Panc1 (cell line): Measurements from ENCODE around the gene TMEM218. TPM values are rescaled to one million over a fixed set of nuclear protein-coding genes. Genes with fewer than 3 reads are reported as not detected.

Experiments used
- ATAC-seq: fragments of 200-7000 bp; cut with Tn5 transposase; 2 replicates; pipeline ENCODE4 v1.9.1; 2020; ENCODE audit warnings: mild to moderate bottlenecking, moderate library complexity
- BruUV-seq: library from RNA; stranded (reverse); fragments of 400-500 nt; replicated peaks from 2 replicates; lab custom pipeline; 2021; lab: Mats Ljungman, UMichigan
- CTCF ChIA-PET: fragments of 300-600 bp; sonication (Branson Sonifier 250); formaldehyde crosslinking; loops from one replicate; lab custom pipeline; 2022; ENCODE audit warnings: antibody characterized with exemption; lab: Charles Lee
- POLR2A ChIA-PET: fragments of 300-600 bp; sonication (Branson Sonifier 250); formaldehyde crosslinking; loops from one replicate; lab custom pipeline; 2022; ENCODE audit warnings: antibody characterized with exemption; lab: Charles Lee
- DNase-seq: peaks from one replicate; pipeline ENCODE4 v3.0.0-alpha.2; 2010; ENCODE audit warnings: low read depth, low spot score
- H3K27ac ChIP-seq: 2 replicates; pipeline ENCODE4 v1.5.1; 2011; ENCODE audit warnings: mild to moderate bottlenecking, low read length, inconsistent platforms
- H3K27me3 ChIP-seq: fragments of 200-500 bp; sonication (Bioruptor generic); 2 replicates; pipeline ENCODE4 v1.6.0; 2014; ENCODE audit warnings: low read length, inconsistent platforms; ENCODE audit not compliant: control insufficient read depth, insufficient read depth
- H3K36me3 ChIP-seq: fragments of 200-500 bp; sonication (Bioruptor generic); 2 replicates; pipeline ENCODE4 v1.5.1; 2014; ENCODE audit warnings: inconsistent platforms, mild to moderate bottlenecking, low read length, moderate library complexity; ENCODE audit not compliant: control insufficient read depth, insufficient read depth
- H3K4me1 ChIP-seq: 2 replicates; pipeline ENCODE4 v1.5.1; 2011; ENCODE audit warnings: inconsistent platforms, mild to moderate bottlenecking, low read length, moderate library complexity; ENCODE audit not compliant: control insufficient read depth, insufficient read depth
- H3K4me3 ChIP-seq, 2 experiments: 2 replicates each; pipeline ENCODE4 v1.5.1; 2011 to 2012; ENCODE audit warnings: low read depth in 2 of 2, low read length in 2 of 2, mild to moderate bottlenecking in 2 of 2, inconsistent platforms in 1 of 2, moderate library complexity in 1 of 2
- H3K9me3 ChIP-seq: fragments of 200-500 bp; sonication (Bioruptor generic); 2 replicates; pipeline ENCODE4 v1.5.1; 2014; ENCODE audit warnings: low read depth, mild to moderate bottlenecking, inconsistent platforms, low read length, moderate library complexity; ENCODE audit not compliant: control insufficient read depth, insufficient read depth
- CTCF ChIP-seq: fragments of 450-650 bp; IDR thresholded peaks from 2 replicates; pipeline ENCODE4 v1.5.1; 2017; ENCODE audit warnings: mild to moderate bottlenecking
- POLR2AphosphoS5 ChIP-seq: IDR thresholded peaks from 2 replicates; pipeline ENCODE4 v1.6.1; 2012; ENCODE audit warnings: mild to moderate bottlenecking, low read depth, low read length, moderate library complexity
- REST ChIP-seq, 2 experiments: IDR thresholded peaks; 2 replicates each; pipeline ENCODE4 v1.6.1; 2011 to 2012; ENCODE audit warnings: low read depth in 2 of 2, control low read depth in 1 of 2, low read length in 1 of 2, mild to moderate bottlenecking in 1 of 2, moderate library complexity in 1 of 2; ENCODE audit not compliant: insufficient read depth in 1 of 2
- SIN3A ChIP-seq: IDR thresholded peaks from 2 replicates; pipeline ENCODE4 v1.6.1; 2012; ENCODE audit warnings: low read depth, mild to moderate bottlenecking, low read length, moderate library complexity, borderline replicate concordance; ENCODE audit not compliant: insufficient read depth
- TCF7L2 ChIP-seq: IDR thresholded peaks from 2 replicates; pipeline ENCODE4 v1.6.1; 2011; ENCODE audit warnings: mild to moderate bottlenecking, low read depth, low read length, inconsistent platforms
- in situ Hi-C: cut with HindIII; loops from 2 replicates; pipeline ENCODE4 v1.10.0; 2016; ENCODE audit warnings: low sequenced_read_pairs, low pct_unique_long_range_greater_than_20kb
- intact Hi-C: fragments of 100-400 bp; cut with micrococcal nuclease; formaldehyde crosslinking; loops from one replicate; pipeline ENCODE4 v1.10.0; 2022; ENCODE audit not compliant: unreplicated experiment
- total RNA-seq: library from RNA; stranded (reverse); gene quantifications from one replicate; pipeline ENCODE4 v1.2.1, GENCODE V29; 2021; ENCODE audit not compliant: unreplicated experiment

The TMEM218 gene
- total RNA-seq, 1 experiment from 2014 or later: 26.8 TPM

DNA sequence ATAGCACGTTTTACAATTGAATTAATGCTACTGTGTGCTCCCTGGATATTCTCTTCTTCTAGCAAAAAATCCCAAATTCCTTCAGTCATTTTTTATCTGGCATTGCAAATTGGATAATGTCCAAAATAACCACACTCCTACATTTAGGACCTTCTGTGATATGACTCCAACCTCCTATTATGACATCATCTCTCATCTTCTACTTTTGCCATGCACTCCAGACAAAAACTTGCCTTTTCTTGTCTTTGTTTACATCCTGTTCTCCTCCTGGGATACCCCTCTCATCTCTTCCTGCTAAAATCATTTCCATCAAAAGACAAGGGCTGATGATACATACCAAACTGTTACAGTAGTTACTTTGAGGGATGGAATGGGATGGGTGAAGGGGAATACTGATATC lies 20.6 kb upstream of the TMEM218 start:
- in situ Hi-C loops: no loop called here
- TF ChIP-seq TCF7L2 (no peak), CTCF (no peak), POLR2AphosphoS5 (no peak), SIN3A (no peak), REST (IDR thresholded peaks at IDR 0.05; ENCODE audit: insufficient read depth in 1 of 2, low read depth in 2 of 2, low read length in 1 of 2) (no peak)
- Histone ChIP-seq H3K4me1 (no peaks in the 10 kb centered on the region), H3K4me3 (no peak overlapping the region), H3K27me3 (peaks cover 39% of the 10 kb centered on the region), H3K36me3 (no peaks in the 10 kb centered on the region), H3K27ac (no peak overlapping the region), H3K9me3 (no peaks in the 10 kb centered on the region)
- BruUV-seq: no TSS peak
- ATAC-seq (no peak), DNase-seq (no peak)
- ChIA-PET POLR2A (no interaction called here), CTCF (no interaction called here)
- intact Hi-C loops: no loop called here

GRCh38 chr11:125129316-125129993 lies 18.0 kb upstream of the TMEM218 start:
- H3K27ac ChIP-seq: no peak overlapping the region
- in situ Hi-C loops: no loop called here
- ChIA-PET POLR2A (no interaction called here), CTCF (no interaction called here)
- H3K9me3 ChIP-seq: no peaks in the 10 kb centered on the region
- no peaks in the 10 kb centered on the region for H3K4me1 ChIP-seq
- H3K27me3 ChIP-seq: peaks cover 27% of the 10 kb centered on the region
- ATAC-seq: no peak
- DNase-seq: no peak
- H3K4me3 ChIP-seq: no peak overlapping the region
- TF ChIP-seq SIN3A (no peak), CTCF (no peak), REST (IDR thresholded peaks at IDR 0.05; ENCODE audit: insufficient read depth in 1 of 2, low read depth in 2 of 2, low read length in 1 of 2) (no peak), POLR2AphosphoS5 (no peak), TCF7L2 (no peak)
- no TSS peak for BruUV-seq
- no peaks in the 10 kb centered on the region for H3K36me3 ChIP-seq
- intact Hi-C loops: no loop called here
